ENCODE measurements around the gene TM9SF2. TPM values are rescaled to one million over a fixed set of nuclear protein-coding genes. Genes with fewer than 3 reads are reported as not detected.

Gene TM9SF2
- total and polyA plus RNA-seq, 9 of the 15 experiments (the other 6 are each of a cell fraction or from before 2014, with no cell fraction given), result 23.3 to 83.2 (median 55.1) TPM

DNA sequence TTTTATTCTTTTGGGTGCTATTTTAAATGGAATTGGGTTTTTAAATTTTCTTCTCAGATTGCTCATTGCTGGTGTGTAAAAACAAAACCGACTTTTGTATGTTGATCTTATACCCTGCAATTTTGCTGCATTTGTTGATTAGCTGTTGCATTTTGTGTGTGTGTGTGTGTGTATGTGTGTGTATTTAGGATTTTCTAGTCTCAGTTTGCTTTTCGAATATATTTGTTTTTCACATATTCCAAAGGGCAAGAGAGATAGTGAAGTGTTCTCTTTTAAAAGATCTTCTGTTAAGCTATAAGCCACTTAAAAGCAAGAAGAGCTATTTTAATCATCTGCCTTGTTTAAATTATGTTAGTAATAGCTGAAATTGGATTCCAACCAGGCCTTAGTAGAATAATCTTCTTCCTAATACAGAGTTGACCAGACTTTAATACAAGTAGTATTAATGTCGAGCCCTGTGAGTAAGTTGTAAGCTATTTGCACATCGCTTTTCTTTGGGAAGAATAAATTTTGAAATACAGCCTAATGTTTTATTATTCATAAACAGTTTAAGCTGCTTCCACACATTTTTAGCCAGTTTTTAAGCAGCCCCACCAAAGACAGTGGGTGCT, 57.4 kb downstream of the TM9SF2 start:
- ATAC-seq (no peak), DNase-seq (ENCODE audit: extremely low read depth in 1 of 4, low spot score in 3 of 4) (no peak), FAIRE-seq (no peak)
- Histone ChIP-seq H3K9ac (ENCODE audit: insufficient read depth in 1 of 2, low read depth in 2 of 2, low read length in 2 of 2) (no peak overlapping the region), H3K4me1 (replicated peaks in 1 of 2; ENCODE audit: control insufficient read depth in 2 of 2, insufficient read depth in 2 of 2, low read length in 2 of 2) (no peaks in the 10 kb centered on the region), H3K79me2 (ENCODE audit: control insufficient read depth, insufficient read depth, low read length) (no peaks in the 10 kb centered on the region), H4K20me1 (replicated peaks; ENCODE audit: control insufficient read depth, insufficient read depth, low read length) (no peaks in the 10 kb centered on the region), H3K9me3 (replicated peaks; ENCODE audit: control insufficient read depth, insufficient read depth, low read depth, low read length) (no peaks in the 10 kb centered on the region), H3K36me3 (ENCODE audit: control insufficient read depth, insufficient read depth, low read length) (peaks cover 77% of the 10 kb centered on the region; the same call in 2 of the 3 replicates), H3K9me1 (ENCODE audit: control insufficient read depth, insufficient read depth, low read length) (no peaks in the 10 kb centered on the region), H3K4me3 (no peak overlapping the region), H2AFZ (ENCODE audit: low read depth, low read length) (no peak overlapping the region), H3K4me2 (ENCODE audit: insufficient read depth, low read length) (no peak overlapping the region), H3K27ac (ENCODE audit: extremely low read depth, low read depth, low read length) (no peak overlapping the region), H3K27me3 (ENCODE audit: control insufficient read depth in 2 of 2, insufficient read depth in 2 of 2, low read length in 2 of 2) (no peaks in the 10 kb centered on the region)
- in situ Hi-C loops (cut with MboI) (no loop called here), intact Hi-C loops (cut with micrococcal nuclease) (no loop called here)
- ChIA-PET POLR2A (no interaction called here), CTCF (ENCODE audit: low intra/inter-chr PET ratio) (no interaction called here)
- WGBS (ENCODE audit: insufficient coverage, low coverage, missing lambda C conversion rate), result 93% methylated on average over 4 of the region's 4 CpGs
- no TSS peak for BruUV-seq (replicated peaks)
- TF ChIP-seq ZBTB49 (CRISPR knock-in tag; IDR thresholded peaks at IDR 0.05; ENCODE audit: borderline replicate concordance) (no peak), RBM34 (IDR thresholded peaks at IDR 0.05; ENCODE audit: borderline replicate concordance, insufficient read depth, low read length) (no peak), RBM14 (IDR thresholded peaks at IDR 0.05; ENCODE audit: borderline replicate concordance, insufficient read depth, low read depth, low read length) (no peak), NFRKB (IDR thresholded peaks at IDR 0.05; ENCODE audit: low read depth) (no peak), CBX2 (IDR thresholded peaks at IDR 0.05; ENCODE audit: insufficient read depth, low read length, poor library complexity, severe bottlenecking) (no peak)
- TF ChIP-seq, protein P1, sequence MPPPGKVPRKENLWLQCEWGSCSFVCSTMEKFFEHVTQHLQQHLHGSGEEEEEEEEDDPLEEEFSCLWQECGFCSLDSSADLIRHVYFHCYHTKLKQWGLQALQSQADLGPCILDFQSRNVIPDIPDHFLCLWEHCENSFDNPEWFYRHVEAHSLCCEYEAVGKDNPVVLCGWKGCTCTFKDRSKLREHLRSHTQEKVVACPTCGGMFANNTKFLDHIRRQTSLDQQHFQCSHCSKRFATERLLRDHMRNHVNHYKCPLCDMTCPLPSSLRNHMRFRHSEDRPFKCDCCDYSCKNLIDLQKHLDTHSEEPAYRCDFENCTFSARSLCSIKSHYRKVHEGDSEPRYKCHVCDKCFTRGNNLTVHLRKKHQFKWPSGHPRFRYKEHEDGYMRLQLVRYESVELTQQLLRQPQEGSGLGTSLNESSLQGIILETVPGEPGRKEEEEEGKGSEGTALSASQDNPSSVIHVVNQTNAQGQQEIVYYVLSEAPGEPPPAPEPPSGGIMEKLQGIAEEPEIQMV (tag; conservative IDR thresholded peaks at IDR 0.05; ENCODE audit: low read depth), result no peak
